Forelimb muscle (tissue), 1 donor: Measurements from ENCODE around the gene DTNBP1. TPM values are rescaled to one million over a fixed set of nuclear protein-coding genes. Genes with fewer than 3 reads are reported as not detected.

Experiments used
- DNase-seq: peaks from one replicate; pipeline ENCODE4 v3.0.0-alpha.2; 2013; ENCODE audit warnings: low read depth
- polyA plus RNA-seq: library from polyadenylated mRNA; unstranded; fragments of 120-200 nt; gene quantifications from one replicate; pipeline ENCODE4 v1.2.1, GENCODE V29; 2013; ENCODE audit not compliant: insufficient read length

Gene DTNBP1
- polyA plus RNA-seq, 1 donor = 18.3 TPM

DNA sequence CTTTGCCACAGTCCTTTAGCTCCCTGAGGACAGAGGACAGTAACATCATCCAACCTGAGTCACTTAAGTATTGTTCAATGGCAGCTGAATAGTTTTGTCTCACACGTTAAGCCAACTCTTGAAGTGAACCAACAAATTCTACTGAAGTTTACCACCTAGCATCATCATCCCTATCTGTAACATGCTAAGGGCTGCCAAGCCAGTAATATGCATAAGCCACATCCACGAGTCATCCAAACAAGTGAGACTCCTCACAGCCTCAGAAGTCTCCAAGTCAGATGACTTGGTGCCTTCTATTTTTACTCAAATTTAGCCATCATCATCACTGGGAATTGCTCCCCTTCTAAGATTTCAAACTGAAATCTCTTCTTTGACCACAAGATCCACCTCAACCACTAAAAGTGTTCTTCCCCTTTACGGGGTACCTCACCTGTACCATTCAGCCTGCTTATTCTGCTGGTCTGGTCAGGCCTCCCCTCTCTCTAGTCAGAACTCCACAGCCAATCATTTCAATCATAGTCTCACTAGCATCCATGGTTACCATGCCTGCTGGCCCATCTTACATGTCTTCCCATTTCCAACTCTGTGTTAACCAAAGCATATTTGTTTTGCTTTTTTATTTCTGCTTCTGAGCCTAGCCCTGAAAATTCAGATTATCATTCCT lies 73.7 kb downstream of the DTNBP1 start:
- DNase-seq = no peak

DNA sequence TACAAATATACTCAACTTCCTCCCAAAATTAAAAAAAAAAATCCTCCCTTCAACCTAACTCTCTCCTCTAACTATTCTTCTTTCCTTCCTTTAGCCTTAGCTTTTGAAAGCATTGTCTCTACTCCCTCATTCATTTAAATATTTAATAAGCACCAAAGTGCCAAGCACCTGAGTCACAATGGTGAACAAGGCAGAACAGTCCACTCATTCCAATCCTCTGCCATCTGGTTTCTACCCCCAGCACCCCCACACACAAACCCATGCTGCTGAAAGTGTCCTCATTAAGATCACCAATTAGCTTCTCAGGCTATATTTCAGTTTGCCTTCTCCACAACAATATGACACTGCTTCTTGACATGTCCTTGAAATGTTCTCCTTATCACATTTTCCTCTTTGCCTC lies 76.3 kb downstream of the DTNBP1 start:
- DNase-seq = no peak

DNA sequence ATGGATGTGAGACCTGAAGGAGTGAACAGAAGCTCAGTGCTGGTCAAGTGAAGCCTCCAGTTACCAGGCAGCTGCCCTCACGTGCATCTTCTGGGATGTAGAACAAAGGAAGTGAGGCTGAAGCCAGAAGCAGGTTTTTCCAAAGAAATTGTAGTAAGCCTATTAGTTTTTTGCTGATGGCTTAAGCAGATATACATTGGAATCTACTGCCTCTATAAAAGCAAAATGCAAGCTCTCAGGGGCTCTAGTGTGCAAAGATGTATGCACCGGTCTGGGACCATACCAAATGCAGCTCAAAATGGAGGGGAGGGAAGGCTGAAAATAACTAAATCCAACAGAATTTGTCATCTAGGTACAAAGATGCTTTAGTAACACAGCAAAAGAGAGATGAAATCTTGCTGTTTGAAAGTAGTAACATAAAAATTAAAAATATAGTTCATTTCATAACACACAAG lies 77.0 kb downstream of the DTNBP1 start:
- DNase-seq = no peak

DNA sequence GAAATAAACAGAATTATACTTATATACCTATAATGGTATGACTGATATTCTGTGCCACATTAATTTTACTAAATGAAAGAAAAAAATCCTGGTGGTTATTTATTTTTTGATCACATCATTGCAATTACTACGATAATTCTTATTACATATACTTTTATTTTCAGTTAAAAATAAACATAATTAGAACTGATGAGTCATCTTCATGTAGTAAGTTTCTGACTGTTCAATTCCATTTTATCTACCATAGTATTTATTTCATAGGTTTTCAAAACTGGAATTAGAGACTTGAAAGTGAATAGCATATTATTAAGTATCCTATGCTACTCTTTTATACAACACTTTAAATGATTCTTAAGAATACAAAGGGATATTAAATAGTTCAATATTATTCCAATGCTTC lies 80.3 kb downstream of the DTNBP1 start:
- no peak for DNase-seq

DNA sequence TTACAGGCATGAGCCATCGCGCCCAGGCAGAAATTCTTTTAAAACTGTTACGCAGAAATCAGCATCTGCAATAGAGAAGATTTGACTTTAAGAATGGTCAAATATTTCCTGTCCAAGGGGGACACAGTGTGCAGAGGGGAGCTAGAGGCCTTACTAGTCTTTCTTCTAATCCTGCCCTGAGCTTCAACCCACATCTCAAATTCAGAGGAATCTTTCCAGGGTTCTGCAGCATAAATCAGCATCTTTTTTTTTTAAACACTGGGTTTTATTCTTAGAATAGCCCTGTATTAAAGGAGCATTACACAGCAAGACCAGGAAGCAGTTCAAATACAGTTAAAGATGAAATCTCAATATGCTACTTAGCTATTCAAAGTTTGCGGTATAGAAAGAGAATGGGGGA lies 81.1 kb downstream of the DTNBP1 start:
- DNase-seq = no peak

DNA sequence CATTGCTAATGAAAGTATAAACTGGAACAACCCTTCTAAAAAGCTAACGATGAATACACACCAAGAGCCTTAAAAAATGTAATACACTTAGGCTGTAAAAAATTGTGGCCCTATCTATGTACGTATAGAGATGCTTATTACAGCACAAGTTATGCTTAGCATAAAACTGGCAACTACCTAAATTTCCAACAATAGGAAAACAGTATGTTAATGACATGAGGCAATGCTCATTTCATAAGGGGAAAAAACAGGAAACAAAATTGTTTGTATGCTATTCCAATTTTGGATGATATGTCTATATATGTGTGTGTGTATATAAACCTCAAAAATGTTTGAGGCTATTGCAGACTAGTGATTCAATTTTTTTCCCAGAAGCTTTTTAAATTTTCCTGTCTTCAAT lies 82.5 kb downstream of the DTNBP1 start:
- no peak for DNase-seq

DNA sequence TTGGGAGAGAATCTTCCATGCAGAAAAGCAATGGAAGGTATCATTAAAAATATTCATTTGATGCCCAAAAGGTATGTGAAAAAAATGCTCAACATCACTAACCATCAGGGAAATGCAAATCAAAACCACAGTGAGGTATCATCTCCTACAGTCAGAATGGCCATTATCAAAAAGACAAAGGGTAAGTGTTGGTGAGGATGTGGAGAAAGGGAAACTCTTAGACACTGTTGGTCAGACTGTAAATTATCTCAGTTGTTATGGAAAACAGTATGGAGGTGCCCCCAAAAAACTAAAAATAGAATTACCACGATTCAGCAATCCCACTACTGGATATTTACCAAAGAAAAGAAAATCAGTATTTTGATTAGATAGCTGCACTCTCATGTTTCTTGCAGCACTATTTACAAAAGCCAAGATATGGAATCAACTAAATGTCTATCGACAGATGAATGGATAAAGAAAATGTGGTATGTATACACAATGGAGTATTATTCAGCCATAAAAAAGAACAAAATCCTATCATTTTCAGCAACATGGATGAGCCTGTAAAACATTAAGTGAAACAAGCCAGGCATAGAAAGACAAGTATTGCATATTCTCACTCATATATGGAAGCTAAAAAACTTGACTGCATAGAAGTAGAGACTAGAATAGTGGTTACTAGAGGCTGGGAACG lies 84.0 kb downstream of the DTNBP1 start:
- DNase-seq = no peak

DNA sequence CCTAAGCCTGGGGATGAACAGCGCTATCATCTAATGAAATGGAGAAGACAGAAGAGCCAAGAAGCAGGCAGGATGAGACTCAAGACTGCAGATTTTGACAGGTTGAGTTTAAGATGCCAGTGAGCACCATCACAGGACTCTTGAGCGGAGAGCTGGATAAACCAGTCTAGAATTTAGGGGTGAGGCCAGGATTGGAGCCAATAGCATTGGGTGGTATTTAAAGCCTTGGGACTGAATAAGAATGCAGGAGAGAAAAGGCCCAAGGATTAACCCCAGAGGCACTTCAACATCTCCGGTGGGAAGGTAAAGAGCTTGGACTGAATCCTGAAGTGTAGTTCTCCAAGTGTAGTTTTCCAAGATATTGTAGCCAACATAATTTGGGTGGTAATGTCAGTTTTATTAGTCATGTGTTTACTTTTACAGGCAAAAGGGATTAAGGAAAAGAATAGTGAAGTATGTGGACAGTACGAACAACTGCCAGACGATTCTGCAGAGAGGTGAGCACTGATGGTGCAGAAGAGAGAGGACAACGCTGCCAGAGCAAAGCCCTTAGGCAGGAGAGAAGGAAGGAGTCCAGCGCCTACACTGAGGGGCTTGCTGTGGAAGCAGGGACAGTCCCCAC lies 85.2 kb downstream of the DTNBP1 start:
- no peak for DNase-seq

DNA sequence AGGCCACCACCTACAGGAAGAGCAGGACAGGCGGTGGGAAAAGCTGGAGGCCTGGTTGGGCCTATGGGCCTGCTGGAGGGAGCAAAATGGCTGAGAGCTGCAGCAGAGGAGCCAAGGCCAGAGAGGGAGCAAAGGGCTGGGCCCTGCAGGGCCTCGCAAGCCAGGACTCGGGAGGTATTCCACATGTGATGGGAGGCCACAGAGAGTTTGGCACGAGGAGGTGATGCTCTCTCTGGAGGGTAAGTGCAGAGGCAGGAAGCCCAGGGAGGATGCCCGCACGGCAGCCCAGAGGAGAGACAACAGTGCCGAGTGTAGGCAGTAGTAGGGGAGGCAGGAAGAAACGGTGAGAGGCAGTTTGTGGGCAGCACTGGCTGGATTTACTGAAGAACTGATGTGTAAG lies 85.7 kb downstream of the DTNBP1 start:
- DNase-seq = no peak

DNA sequence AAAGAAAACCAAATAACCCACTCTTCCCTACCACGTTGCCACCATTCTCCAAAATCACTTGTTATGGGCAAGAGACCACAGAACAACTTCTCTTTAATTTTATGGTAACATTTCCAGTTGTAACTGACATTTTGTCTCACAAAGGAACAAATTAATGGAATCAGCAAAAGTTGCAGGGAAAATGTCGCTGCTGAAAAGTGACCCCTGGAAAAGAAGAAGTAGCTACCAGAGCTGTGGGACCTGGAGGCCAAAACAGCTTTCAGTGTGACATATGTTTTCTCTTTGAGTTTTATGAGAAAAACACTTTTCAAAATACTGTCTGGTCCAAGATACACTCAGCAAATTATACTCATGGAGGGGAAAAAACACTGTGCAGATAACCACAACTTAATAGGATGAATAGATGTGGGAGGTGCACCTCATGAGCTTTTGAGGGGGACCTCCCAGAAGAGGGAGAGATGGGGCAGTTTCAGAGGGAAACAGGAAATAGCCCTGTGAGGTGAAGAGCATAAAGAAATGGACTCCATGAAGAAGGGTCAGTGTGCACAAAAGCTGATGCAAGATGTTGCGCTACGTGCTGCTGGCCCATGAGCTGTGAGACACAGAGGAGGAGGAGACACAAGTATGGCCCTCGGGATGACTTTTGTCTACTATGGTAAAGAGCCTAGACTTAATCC lies 87.3 kb downstream of the DTNBP1 start:
- DNase-seq = no peak

DNA sequence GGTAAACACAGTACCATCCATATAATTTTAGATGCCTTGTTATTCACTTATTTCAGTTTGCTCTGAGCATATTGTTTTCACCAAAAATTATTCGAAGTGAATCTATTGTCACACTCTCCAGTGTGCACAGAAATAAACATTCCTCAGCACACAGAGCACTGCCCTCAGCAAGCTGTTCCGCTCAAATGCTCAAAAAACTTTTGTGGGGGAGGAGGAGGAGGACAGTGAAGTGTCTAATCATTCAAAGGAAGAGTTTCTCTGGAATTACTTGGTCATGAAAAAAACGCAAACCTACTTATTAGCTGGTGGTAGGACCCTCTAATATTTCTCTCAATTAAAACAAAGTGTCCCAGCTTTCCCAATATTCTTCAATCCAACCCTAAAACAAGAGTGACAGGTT lies 88.3 kb downstream of the DTNBP1 start:
- DNase-seq = no peak

DNA sequence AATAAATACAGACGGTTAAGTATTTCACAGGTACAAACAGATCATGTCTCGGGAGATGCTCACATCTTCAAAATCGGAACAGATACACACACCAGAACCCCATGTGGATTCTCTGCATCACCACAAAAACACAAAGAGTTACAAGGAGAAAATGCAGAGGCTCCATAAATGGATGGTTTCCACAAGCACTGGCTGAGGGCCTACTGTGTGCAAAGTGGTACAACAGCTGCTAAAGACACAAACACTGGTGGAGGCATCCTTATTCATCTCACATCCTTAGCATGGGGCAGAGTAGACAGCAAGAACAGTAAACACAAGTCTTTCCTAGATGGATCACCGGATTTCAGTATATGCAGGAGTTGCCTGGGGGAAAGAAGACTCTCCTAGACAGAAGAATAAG lies 88.8 kb downstream of the DTNBP1 start:
- DNase-seq = no peak

DNA sequence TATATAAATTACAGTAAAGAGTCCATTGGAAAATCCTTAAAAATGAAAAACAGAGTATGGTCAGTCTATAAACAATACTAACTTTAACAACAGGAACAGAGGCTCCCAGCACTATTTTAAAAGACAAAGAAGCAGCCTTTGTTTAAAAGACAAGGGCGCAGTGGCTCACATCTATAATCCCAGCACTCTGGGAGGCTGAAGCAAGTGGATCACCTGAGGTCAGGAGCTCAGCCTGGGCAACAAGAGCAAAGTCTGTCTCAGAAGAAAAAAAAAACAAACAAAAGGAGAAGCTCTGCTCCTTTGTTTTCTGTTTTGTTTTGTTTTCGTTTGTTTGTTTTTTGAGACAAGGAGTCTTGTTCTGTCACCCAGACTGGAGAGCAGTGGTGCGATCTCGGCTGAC lies 89.4 kb downstream of the DTNBP1 start:
- DNase-seq = no peak

DNA sequence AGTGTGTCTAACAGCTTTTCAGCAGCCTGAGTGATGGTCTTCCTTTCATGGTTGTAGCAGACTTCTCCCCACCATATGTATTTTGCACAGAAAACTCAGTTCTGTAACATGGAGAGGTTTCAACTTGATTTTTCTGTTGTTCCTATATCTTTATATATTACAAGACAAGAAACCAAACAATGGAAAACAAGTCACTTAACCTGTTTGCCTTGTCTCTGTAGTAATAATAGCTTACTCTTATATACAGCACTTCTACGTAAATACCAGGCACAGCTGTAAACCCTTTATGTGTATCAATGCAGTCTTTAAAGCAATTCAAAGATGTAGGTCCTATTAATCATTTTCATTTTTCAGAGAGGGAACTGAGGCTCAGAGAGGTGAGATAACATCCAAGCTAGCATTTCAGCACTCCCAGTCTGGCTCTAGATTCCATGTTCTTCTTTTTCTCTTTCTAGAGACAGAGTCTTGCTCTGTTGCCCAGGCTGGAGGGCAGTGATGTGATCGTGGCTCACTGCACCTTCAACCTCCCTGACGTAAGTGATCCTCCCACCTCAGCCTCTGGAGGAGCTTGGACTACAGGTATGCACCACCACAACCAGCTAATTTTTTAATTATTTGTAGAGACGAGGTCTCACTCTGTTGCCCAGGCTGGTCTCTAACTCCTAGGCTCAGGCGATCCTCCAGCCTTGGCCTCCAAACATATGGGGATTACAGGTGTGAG lies 90.4 kb downstream of the DTNBP1 start:
- DNase-seq = no peak

DNA sequence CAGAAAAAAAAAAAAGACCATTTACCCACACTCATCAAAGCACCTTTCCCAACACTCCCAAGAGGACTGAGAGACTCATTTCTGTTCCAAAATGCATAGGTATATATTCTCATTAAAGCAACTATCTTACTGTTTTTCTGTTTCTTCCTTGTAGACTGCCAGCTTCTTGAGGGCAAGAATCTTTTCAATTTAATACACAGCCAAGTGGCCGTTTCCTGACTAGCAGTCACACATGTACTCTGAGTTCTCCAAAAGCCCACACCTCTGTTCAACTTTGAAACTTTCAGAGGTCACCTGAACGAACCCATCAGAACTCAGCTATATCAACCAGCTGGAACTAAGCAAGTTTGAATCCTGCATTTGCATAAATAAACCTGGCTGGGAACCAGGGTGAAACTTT lies 92.7 kb downstream of the DTNBP1 start:
- no peak for DNase-seq

DNA sequence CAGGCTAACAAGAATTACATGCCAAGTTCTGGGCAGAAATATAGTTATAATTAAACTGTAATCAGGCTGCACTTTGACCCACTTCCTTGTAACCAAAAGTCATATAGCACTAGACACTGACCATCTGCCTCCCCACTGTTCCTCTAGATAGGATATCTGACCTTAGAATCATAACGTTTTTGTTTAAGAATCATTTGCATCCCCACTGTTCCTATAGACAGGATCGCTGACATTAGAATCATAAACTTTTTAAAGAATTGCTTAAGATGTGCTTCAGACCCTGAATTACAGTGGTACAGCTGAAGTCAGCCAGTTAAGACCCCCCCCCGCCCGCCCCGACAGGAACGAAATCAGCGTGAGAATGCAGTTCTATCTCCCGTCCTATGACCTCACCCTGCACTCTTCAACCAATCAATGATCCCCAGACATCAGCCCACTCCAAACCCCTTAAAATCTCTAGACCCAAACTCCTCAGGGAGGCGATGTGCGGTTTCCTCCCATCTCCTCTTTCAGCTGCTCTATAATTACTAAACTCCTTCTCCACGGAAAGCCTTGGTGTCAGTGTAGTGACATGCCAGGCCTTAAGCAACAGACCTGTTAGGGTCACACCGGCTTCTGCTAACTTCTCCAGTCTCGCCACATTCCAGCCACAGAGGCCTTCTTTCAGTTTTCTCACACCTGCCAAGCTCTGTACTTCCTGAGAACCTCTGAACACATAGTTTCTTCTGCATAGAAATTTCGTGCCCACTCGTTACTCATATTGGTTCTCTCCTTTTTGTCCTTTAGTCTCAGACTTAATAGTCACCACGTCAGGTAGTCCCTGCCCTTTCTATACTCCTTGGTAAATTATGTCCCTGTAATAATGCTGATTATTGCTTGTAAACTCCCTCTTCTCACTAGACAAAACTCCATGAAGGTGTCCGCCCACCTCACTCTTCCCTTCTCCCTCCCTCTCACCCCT lies 93.5 kb downstream of the DTNBP1 start:
- DNase-seq = no peak

DNA sequence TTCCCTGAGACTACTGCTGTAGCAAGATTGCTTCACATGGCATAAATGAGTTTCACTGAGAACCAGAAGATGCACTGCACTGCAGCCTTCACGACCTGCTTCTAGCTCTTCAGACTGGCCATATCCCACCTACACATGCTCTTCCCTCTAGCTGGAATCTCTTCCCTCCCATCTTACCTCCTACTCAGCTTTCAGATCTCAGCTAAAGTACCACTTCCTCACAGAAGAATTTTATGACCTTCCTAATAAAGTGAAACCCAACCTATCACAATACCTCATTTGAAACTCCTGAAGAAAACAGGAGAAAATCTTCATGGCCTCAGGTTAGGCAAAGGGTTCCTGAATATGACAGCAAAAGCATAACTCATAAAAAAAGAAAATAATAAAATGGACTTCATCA lies 99.9 kb downstream of the DTNBP1 start:
- DNase-seq = no peak

DNA sequence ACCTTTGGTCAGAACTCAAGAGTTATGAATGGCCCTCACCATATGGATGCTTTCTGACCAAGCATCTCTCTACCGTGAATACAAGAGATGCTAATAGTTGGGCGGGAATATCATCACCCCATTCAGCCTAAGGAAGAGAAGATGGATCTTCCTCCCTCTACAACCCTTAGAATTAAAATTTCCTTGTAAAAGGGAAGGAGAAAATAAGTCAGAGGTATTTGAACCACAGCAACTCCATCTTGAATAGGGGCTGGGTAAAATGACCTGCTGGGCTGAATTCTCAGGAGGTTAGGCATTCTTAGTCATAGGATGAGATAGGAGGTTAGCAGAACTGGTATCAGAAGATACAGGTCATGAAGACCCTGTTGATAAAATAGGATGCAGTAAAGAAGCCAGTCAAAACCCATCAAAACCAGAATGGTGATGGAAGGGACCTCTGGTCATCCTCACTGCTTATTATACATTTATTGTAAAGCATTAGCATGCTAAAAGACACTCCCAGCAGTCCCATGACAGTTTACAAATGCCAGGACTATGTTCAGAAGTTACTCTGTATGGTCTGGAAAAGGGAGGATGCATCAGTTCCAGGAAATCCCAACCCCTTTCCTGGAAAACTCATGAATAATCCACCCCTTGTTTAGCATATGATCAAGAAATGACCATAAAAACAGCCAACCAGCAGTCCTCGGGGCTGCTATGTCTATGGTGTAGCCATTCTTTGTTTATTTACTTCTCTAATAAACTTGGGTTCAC lies 101.2 kb downstream of the DTNBP1 start:
- no peak for DNase-seq

DNA sequence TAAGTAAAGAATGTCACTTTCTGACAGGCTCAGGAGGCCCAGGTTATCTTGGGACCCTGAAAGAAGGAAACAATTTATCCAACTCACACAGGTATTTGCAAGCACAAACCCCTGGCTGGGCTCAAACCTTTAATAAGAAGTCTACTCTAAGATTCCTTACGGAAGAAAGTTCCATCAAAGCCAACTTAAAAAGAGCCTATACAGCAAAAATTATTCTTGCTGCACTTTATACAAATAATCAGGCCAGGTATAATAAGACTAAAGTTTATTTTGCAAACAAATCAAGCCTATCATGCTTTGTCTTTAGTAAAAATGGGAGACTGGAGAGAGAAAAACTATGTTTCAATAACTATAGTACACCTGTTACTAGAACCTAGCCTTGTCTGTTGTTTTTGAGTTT lies 102.1 kb downstream of the DTNBP1 start:
- DNase-seq = no peak

DNA sequence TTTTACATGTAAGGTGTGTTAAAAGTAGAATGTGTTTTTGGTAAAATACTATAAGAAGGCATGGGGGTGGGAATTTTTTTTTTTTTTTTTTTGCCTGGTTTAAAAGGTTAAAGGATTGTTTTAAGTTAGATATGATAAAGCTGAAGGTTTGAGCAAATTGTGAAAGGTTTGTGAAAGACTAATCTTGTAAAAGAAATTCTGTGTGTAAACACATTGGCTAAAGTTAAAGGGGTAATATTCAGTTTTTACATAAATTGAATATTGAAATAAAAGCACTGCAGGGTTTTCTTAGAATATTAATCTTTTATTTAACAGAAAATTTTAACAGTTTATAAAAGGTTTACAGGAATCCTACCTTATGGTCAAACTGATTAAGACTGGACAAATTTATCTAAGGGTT lies 105.7 kb downstream of the DTNBP1 start:
- no peak for DNase-seq
